Measurements from ENCODE around the gene MCM5.

- TF ChIP-seq, protein P1, sequence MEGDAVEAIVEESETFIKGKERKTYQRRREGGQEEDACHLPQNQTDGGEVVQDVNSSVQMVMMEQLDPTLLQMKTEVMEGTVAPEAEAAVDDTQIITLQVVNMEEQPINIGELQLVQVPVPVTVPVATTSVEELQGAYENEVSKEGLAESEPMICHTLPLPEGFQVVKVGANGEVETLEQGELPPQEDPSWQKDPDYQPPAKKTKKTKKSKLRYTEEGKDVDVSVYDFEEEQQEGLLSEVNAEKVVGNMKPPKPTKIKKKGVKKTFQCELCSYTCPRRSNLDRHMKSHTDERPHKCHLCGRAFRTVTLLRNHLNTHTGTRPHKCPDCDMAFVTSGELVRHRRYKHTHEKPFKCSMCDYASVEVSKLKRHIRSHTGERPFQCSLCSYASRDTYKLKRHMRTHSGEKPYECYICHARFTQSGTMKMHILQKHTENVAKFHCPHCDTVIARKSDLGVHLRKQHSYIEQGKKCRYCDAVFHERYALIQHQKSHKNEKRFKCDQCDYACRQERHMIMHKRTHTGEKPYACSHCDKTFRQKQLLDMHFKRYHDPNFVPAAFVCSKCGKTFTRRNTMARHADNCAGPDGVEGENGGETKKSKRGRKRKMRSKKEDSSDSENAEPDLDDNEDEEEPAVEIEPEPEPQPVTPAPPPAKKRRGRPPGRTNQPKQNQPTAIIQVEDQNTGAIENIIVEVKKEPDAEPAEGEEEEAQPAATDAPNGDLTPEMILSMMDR (IDR thresholded peaks at IDR 0.05), result no peak
- TF ChIP-seq POLR2A (IDR thresholded peaks at IDR 0.05), result no peak
These were observed 32.4 kb downstream of the MCM5 start for GRCh38 chr22:35432228-35432905.
